Prostate gland (tissue), 2 donors: ENCODE results near the gene CCSER2.

Experiments used
- CTCF ChIP-seq, 4 experiments: fragments of 200-600 bp in 2 of 4; fragments of 450-650 bp in 2 of 4; sonication (generic) in 2 of 4; IDR thresholded peaks; 1 replicate in 3 of 4; 2 replicates in 1 of 4; pipeline ENCODE4 v1.5.1; 2016 to 2019; ENCODE audit warnings: antibody characterized with exemption in 4 of 4, mild to moderate bottlenecking in 2 of 4, moderate library complexity in 2 of 4
- POLR2A ChIP-seq: fragments of 450-650 bp; IDR thresholded peaks from one replicate; pipeline ENCODE4 v1.6.1; 2016; ENCODE audit warnings: antibody characterized with exemption, mild to moderate bottlenecking
- POLR2AphosphoS5 ChIP-seq: sonication (generic); formaldehyde crosslinking; IDR thresholded peaks from one replicate; pipeline ENCODE4 v1.6.1; 2017; ENCODE audit warnings: antibody characterized with exemption

GRCh38 chr10:84511709-84512285 lies 183.4 kb downstream of the CCSER2 start:
- TF ChIP-seq POLR2A (no peak), CTCF (IDR thresholded peaks at IDR 0.05) (no peak), POLR2AphosphoS5 (no peak)
